GM20431 (cell line): Measurements from ENCODE around the gene SDK1.

ENCODE experiments used
- in situ Hi-C: fragments of 300-500 bp; cut with MseI, MboI; formaldehyde crosslinking; loops from one replicate; pipeline ENCODE4 v1.15.0; 2020; ENCODE audit warnings: low sequenced_read_pairs; ENCODE audit not compliant: unreplicated experiment

The SDK1 gene

GRCh38 chr7:4185721-4186512, 884.9 kb downstream of the SDK1 start:
- in situ Hi-C loops = no loop called here

- in situ Hi-C loops = no loop called here
Measured at GRCh38 chr7:4186513-4186780, 885.4 kb downstream of the SDK1 start.

- in situ Hi-C loops = no loop called here
Measured at GRCh38 chr7:4188651-4189050, 887.6 kb downstream of the SDK1 start.

GRCh38 chr7:4189131-4189570, 888.1 kb downstream of the SDK1 start:
- in situ Hi-C loops = no loop called here

- in situ Hi-C loops = no loop called here
Measured at GRCh38 chr7:4190010-4190981, 889.2 kb downstream of the SDK1 start.

GRCh38 chr7:4191046-4191445, 890.0 kb downstream of the SDK1 start:
- in situ Hi-C loops = no loop called here

- in situ Hi-C loops = no loop called here
Measured at GRCh38 chr7:4191525-4191924, 890.5 kb downstream of the SDK1 start.

- in situ Hi-C loops = no loop called here
Measured at GRCh38 chr7:4195660-4196059, 894.6 kb downstream of the SDK1 start.

GRCh38 chr7:4196121-4196819, 895.2 kb downstream of the SDK1 start:
- in situ Hi-C loops = no loop called here

GRCh38 chr7:4198301-4198700, 897.2 kb downstream of the SDK1 start:
- in situ Hi-C loops = no loop called here

- in situ Hi-C loops = no loop called here
Measured at GRCh38 chr7:4200546-4201094, 899.6 kb downstream of the SDK1 start.

GRCh38 chr7:4201566-4201965, 900.5 kb downstream of the SDK1 start:
- in situ Hi-C loops = no loop called here

GRCh38 chr7:4202154-4202736, 901.2 kb downstream of the SDK1 start:
- in situ Hi-C loops = no loop called here

- in situ Hi-C loops = no loop called here
Measured at GRCh38 chr7:4202954-4203353, 901.9 kb downstream of the SDK1 start.

GRCh38 chr7:4203626-4204512, 902.8 kb downstream of the SDK1 start:
- in situ Hi-C loops = no loop called here

GRCh38 chr7:4204513-4205165, 903.6 kb downstream of the SDK1 start:
- in situ Hi-C loops = no loop called here

- in situ Hi-C loops = no loop called here
Measured at GRCh38 chr7:4205828-4206227, 904.8 kb downstream of the SDK1 start.

- in situ Hi-C loops = no loop called here
Measured at GRCh38 chr7:4207011-4207410, 906.0 kb downstream of the SDK1 start.

GRCh38 chr7:4208086-4208485, 907.0 kb downstream of the SDK1 start:
- in situ Hi-C loops = no loop called here
